ENCODE measurements around the gene RAMP2.

- TF ChIP-seq CTCF (IDR thresholded peaks at IDR 0.05; ENCODE audit: poor library complexity) (no peak), EZH2phosphoT487 (IDR thresholded peaks at IDR 0.05; ENCODE audit: low read depth, severe bottlenecking, unreplicated experiment) (no peak), EZH2 (IDR thresholded peaks at IDR 0.05; ENCODE audit: borderline replicate concordance) (no peak)
Measured at GRCh38 chr17:42804918-42805367, 43.9 kb downstream of the RAMP2 start.

All from hepatocyte (in vitro differentiated cells).